ENCODE measurements around the gene SLC41A2.

Gene SLC41A2

GRCh38 chr12:104975587-104976343, 17.7 kb upstream of the SLC41A2 start:
- ChIA-PET POLR2A (interaction anchor here (0.9 kb wide), 1 partner anchor 18 kb away, joined by 3 read pairs; the partner anchor contains the start of gene SLC41A2), CTCF (no interaction called here)
- Histone ChIP-seq H3K9me3 (ENCODE audit: control insufficient read depth, insufficient read depth, low read depth, low read length) (no peaks in the 10 kb centered on the region), H3K4me1 (ENCODE audit: control insufficient read depth, insufficient read depth, low read length) (no peaks in the 10 kb centered on the region), H3K36me3 (ENCODE audit: control insufficient read depth in 2 of 2, insufficient read depth in 1 of 2, low read length in 2 of 2) (no peaks in the 10 kb centered on the region), H3K27ac (ENCODE audit: extremely low read depth, low read depth, low read length) (no peak overlapping the region), H3K4me3 (ENCODE audit: low read depth, low read length) (no peak overlapping the region)
- TF ChIP-seq ZNF280D (tag by site-specific recombination; IDR thresholded peaks at IDR 0.05) (no peak), ZNF214 (tag by site-specific recombination; IDR thresholded peaks at IDR 0.05; ENCODE audit: borderline replicate concordance) (peak; percentile 84)

- no peak overlapping the region for H3K27ac ChIP-seq (ENCODE audit: extremely low read depth, low read depth, low read length)
These were observed 16.7 kb upstream of the SLC41A2 start for GRCh38 chr12:104974626-104975290.

More at GRCh38 chr12:104974626-104975290, 16.7 kb upstream of the SLC41A2 start:
- H3K9me3 ChIP-seq (ENCODE audit: control insufficient read depth, insufficient read depth, low read depth, low read length), result no peaks in the 10 kb centered on the region
- CTCF ChIA-PET, result no interaction called here
- H3K4me3 ChIP-seq (ENCODE audit: low read depth, low read length), result no peak overlapping the region
- H3K36me3 ChIP-seq (ENCODE audit: control insufficient read depth in 2 of 2, insufficient read depth in 1 of 2, low read length in 2 of 2), result no peaks in the 10 kb centered on the region
- TF ChIP-seq ZNF416 (tag by site-specific recombination; IDR thresholded peaks at IDR 0.05), result no peak
- TF ChIP-seq ZNF580 (tag by site-specific recombination; IDR thresholded peaks at IDR 0.05), result no peak
- no peak for TF ChIP-seq PBX3 (CRISPR knock-in tag; IDR thresholded peaks at IDR 0.05)
- TF ChIP-seq ZNF558 (tag by site-specific recombination; IDR thresholded peaks at IDR 0.05), result no peak
- no peak for TF ChIP-seq ZNF76 (tag by site-specific recombination; IDR thresholded peaks at IDR 0.05; ENCODE audit: borderline replicate concordance, low read depth)
- no peak for TF ChIP-seq ZNF48 (tag by site-specific recombination; IDR thresholded peaks at IDR 0.05)
- no peak for TF ChIP-seq CTCF (tag by site-specific recombination; IDR thresholded peaks at IDR 0.05)
- no peak for TF ChIP-seq ZNF362 (tag by site-specific recombination; IDR thresholded peaks at IDR 0.05)
- no peak for TF ChIP-seq ZNF692 (tag by site-specific recombination; IDR thresholded peaks at IDR 0.05)
- TF ChIP-seq ZNF138 (tag by site-specific recombination; IDR thresholded peaks at IDR 0.05; ENCODE audit: borderline replicate concordance), result no peak
- no peak for TF ChIP-seq ZSCAN5A (tag by site-specific recombination; IDR thresholded peaks at IDR 0.05)
- TF ChIP-seq ZNF670 (tag by site-specific recombination; IDR thresholded peaks at IDR 0.05; ENCODE audit: low read depth), result no peak
- no peak for TF ChIP-seq ZNF510 (tag by site-specific recombination; IDR thresholded peaks at IDR 0.05; ENCODE audit: insufficient replicate concordance)
- no peak for TF ChIP-seq BCL11A (tag by site-specific recombination; IDR thresholded peaks at IDR 0.05; ENCODE audit: low read depth)
- no peak for TF ChIP-seq ZBTB21 (tag by site-specific recombination; IDR thresholded peaks at IDR 0.05)
- TF ChIP-seq GLI4 (tag by site-specific recombination; IDR thresholded peaks at IDR 0.05), result no peak
- no peak for TF ChIP-seq ZNF133 (tag by site-specific recombination; IDR thresholded peaks at IDR 0.05)
- TF ChIP-seq ZNF664 (tag by site-specific recombination; IDR thresholded peaks at IDR 0.05), result no peak
- TF ChIP-seq ZSCAN23 (tag by site-specific recombination; IDR thresholded peaks at IDR 0.05), result no peak
- POLR2A ChIA-PET, result no interaction called here
- H3K4me1 ChIP-seq (ENCODE audit: control insufficient read depth, insufficient read depth, low read length), result no peaks in the 10 kb centered on the region

Measured in HEK293 (cell line).